NCI-H1105 (cell line): ENCODE data around the gene ROBO4.

Experiments used
- DNase-seq: peaks from one replicate; lab custom pipeline; 2025; lab: John Stamatoyannopoulos, UW

The ROBO4 gene

GRCh38 chr11:124889191-124890091, 8.2 kb downstream of the ROBO4 start:
- no peak for DNase-seq

GRCh38 chr11:124887667-124888013, 10.0 kb downstream of the ROBO4 start:
- DNase-seq: no peak

- no peak for DNase-seq
These were observed 10.5 kb downstream of the ROBO4 start for GRCh38 chr11:124886978-124887666.

- no peak for DNase-seq
These were observed 11.2 kb downstream of the ROBO4 start for GRCh38 chr11:124886476-124886875.

GRCh38 chr11:124884869-124885479, 12.7 kb downstream of the ROBO4 start:
- DNase-seq: no peak

GRCh38 chr11:124884340-124884739, 13.3 kb downstream of the ROBO4 start:
- no peak for DNase-seq

- DNase-seq: no peak
These were observed 15.2 kb downstream of the ROBO4 start for GRCh38 chr11:124882339-124883071.

- no peak for DNase-seq
These were observed 16.7 kb downstream of the ROBO4 start for GRCh38 chr11:124880958-124881357.

- DNase-seq: no peak
These were observed 17.4 kb downstream of the ROBO4 start for GRCh38 chr11:124880290-124880611.

GRCh38 chr11:124879493-124880289, 18.0 kb downstream of the ROBO4 start:
- DNase-seq: no peak

GRCh38 chr11:124878759-124879492, 18.7 kb downstream of the ROBO4 start:
- no peak for DNase-seq

- DNase-seq: no peak
These were observed 19.5 kb downstream of the ROBO4 start for GRCh38 chr11:124877910-124878758.

GRCh38 chr11:124877631-124877909, 20.1 kb downstream of the ROBO4 start:
- no peak for DNase-seq

- DNase-seq: no peak
These were observed 20.6 kb downstream of the ROBO4 start for GRCh38 chr11:124876818-124877630.

GRCh38 chr11:124875943-124876817, 21.5 kb downstream of the ROBO4 start:
- peak; percentile 98 for DNase-seq

- no peak for DNase-seq
These were observed 22.3 kb downstream of the ROBO4 start for GRCh38 chr11:124875401-124875800.

- DNase-seq: no peak
These were observed 23.0 kb downstream of the ROBO4 start for GRCh38 chr11:124874571-124875255.

GRCh38 chr11:124873951-124874350, 23.7 kb downstream of the ROBO4 start:
- DNase-seq: no peak
